ENCODE measurements around the gene UBE3A.

The UBE3A gene

DNA sequence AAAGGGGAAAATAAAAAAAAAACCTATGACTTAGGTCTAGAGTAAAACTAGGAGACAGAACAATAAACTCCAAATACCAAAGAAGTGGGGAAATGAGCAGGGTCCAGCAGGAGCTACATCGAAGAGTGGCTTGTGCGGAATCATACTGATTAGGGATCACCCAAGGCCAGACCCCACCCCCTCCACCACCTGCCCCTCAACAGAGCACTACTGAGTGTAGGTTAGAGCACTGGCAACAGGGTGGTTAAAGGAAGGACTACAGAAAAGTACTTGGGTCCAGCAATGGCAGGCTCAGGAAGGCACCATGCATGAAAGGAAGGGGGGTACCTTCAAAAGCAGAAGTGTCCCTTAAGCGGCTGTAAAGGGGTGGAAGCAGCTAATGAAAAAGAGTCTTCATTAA is 96.2 kb downstream of the UBE3A start:
- DNase-seq (ENCODE audit: extremely low read depth, insufficient read length): no peak
- Histone ChIP-seq H3K4me3 (replicated peaks; ENCODE audit: low read depth, low read length) (no peak overlapping the region), H3K36me3 (ENCODE audit: control insufficient read depth, insufficient read depth, low read length) (peaks cover 6% of the 10 kb centered on the region), H3K27me3 (replicated peaks; ENCODE audit: control insufficient read depth, insufficient read depth, low read length) (no peaks in the 10 kb centered on the region)
- TF ChIP-seq CTCF (IDR thresholded peaks at IDR 0.05; ENCODE audit: insufficient read depth, low read length, poor library complexity, severe bottlenecking): no peak

DNA sequence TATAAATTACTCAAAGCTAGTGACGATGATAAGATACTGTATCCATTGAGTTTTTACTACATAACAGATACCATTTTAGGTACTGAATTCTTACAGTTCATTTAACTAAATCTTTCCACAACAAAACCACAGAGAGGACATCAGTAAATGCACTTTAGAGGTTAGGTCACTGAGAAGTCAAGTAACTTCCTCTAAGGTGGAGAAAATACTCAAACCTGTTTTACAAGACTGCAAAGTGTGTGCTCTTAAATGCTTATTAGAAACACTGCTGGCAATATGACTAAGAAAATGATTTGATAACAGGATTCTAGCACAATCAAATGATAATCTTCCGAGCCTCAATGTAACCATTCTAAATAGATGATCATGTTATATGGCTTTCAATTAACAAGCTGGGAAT is 99.4 kb downstream of the UBE3A start:
- DNase-seq (ENCODE audit: extremely low read depth, insufficient read length): no peak
- no peak for TF ChIP-seq CTCF (IDR thresholded peaks at IDR 0.05; ENCODE audit: insufficient read depth, low read length, poor library complexity, severe bottlenecking)
- Histone ChIP-seq H3K4me3 (replicated peaks; ENCODE audit: low read depth, low read length) (no peak overlapping the region), H3K27me3 (replicated peaks; ENCODE audit: control insufficient read depth, insufficient read depth, low read length) (no peaks in the 10 kb centered on the region), H3K36me3 (ENCODE audit: control insufficient read depth, insufficient read depth, low read length) (peaks cover 4% of the 10 kb centered on the region)

DNA sequence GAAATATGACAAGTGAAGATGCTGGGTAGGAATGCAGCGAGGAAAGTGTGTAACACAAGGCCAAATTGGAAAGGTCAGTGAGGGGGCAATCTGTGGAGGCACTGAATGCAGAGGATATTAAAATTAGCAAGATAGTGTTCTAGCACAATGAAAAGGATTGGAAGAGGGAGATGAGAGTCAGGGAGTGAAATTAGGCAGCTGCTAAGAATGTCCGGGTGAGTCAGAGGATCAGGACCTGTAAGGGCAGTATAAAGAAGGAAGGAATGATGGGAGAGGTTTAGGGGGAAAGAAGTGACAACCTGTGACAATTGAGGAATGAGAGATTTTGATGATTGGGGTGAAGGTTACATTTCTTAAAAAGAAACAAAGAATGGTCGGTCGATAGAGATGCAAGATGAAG is 103.5 kb downstream of the UBE3A start:
- no peak for TF ChIP-seq CTCF (IDR thresholded peaks at IDR 0.05; ENCODE audit: insufficient read depth, low read length, poor library complexity, severe bottlenecking)
- DNase-seq (ENCODE audit: extremely low read depth, insufficient read length): no peak
- Histone ChIP-seq H3K27me3 (replicated peaks; ENCODE audit: control insufficient read depth, insufficient read depth, low read length) (no peaks in the 10 kb centered on the region), H3K4me3 (replicated peaks; ENCODE audit: low read depth, low read length) (no peak overlapping the region), H3K36me3 (ENCODE audit: control insufficient read depth, insufficient read depth, low read length) (peaks cover 3% of the 10 kb centered on the region)

- no peak for TF ChIP-seq CTCF (IDR thresholded peaks at IDR 0.05; ENCODE audit: insufficient read depth, low read length, poor library complexity, severe bottlenecking)
- H3K27me3 ChIP-seq (replicated peaks; ENCODE audit: control insufficient read depth, insufficient read depth, low read length): no peaks in the 10 kb centered on the region
- H3K4me3 ChIP-seq (replicated peaks; ENCODE audit: low read depth, low read length): no peak overlapping the region
- no peak for DNase-seq (ENCODE audit: extremely low read depth, insufficient read length)
- H3K36me3 ChIP-seq (ENCODE audit: control insufficient read depth, insufficient read depth, low read length): peaks cover 3% of the 10 kb centered on the region
Measured at GRCh38 chr15:25333049-25333448, 105.8 kb downstream of the UBE3A start.

- Histone ChIP-seq H3K4me3 (replicated peaks; ENCODE audit: low read depth, low read length) (no peak overlapping the region), H3K27me3 (replicated peaks; ENCODE audit: control insufficient read depth, insufficient read depth, low read length) (no peaks in the 10 kb centered on the region), H3K36me3 (ENCODE audit: control insufficient read depth, insufficient read depth, low read length) (peaks cover 3% of the 10 kb centered on the region)
- no peak for TF ChIP-seq CTCF (IDR thresholded peaks at IDR 0.05; ENCODE audit: insufficient read depth, low read length, poor library complexity, severe bottlenecking)
- no peak for DNase-seq (ENCODE audit: extremely low read depth, insufficient read length)
Measured at GRCh38 chr15:25332306-25332705, 106.5 kb downstream of the UBE3A start.

- no peaks in the 10 kb centered on the region for H3K27me3 ChIP-seq (replicated peaks; ENCODE audit: control insufficient read depth, insufficient read depth, low read length)
- H3K4me3 ChIP-seq (replicated peaks; ENCODE audit: low read depth, low read length): no peak overlapping the region
- DNase-seq (ENCODE audit: extremely low read depth, insufficient read length): no peak
- peaks cover 3% of the 10 kb centered on the region for H3K36me3 ChIP-seq (ENCODE audit: control insufficient read depth, insufficient read depth, low read length)
- no peak for TF ChIP-seq CTCF (IDR thresholded peaks at IDR 0.05; ENCODE audit: insufficient read depth, low read length, poor library complexity, severe bottlenecking)
Measured at GRCh38 chr15:25331860-25332259, 107.0 kb downstream of the UBE3A start.
